HG03108 (cell line): ENCODE results near the gene EAPP.
"Not testable (repeated sequence)": the region's sequence is repeated elsewhere in the genome, so short reads cannot be mapped to it uniquely, and the experiment has no call there.

Source experiments
- ATAC-seq: cut with Tn5 transposase; IDR thresholded peaks from one replicate; pipeline ENCODE4 v1.9.1; 2021; ENCODE audit warnings: moderate library complexity; ENCODE audit not compliant: unreplicated experiment

EAPP gene

DNA sequence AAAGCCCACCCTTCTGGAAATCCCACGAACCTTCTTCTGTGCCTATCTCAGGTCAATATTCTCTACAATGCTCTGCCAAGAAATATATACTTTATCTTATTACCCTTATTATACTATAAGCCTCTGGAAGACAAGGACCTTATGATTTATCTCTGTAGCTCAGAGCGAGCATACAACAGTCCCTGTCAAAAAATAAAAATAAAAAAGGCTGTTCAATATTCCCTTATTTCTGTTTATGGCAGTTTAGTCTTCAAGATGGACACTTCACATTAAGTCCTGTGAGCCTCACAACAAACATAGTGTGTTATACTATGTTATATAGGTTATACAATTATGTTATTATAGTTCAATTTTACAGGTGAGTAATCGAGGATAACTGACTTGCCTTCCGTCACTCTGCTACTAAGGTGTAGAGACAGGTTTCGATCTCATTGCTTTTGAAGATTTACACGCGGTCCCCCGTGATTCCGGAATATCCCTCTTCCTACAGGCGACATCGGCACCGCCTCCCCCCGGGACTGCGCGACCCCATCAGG lies 562 bp downstream of the EAPP start:
- ATAC-seq = no peak

- not testable (repeated sequence) for ATAC-seq
Observed at GRCh38 chr14:34538096-34538495, 1.4 kb downstream of the EAPP start.

GRCh38 chr14:34537677-34538009 lies 1.9 kb downstream of the EAPP start:
- no peak for ATAC-seq

- ATAC-seq = no peak
Observed at GRCh38 chr14:34536951-34537676, 2.4 kb downstream of the EAPP start.

GRCh38 chr14:34527591-34527990 lies 11.9 kb downstream of the EAPP start:
- no peak for ATAC-seq

DNA sequence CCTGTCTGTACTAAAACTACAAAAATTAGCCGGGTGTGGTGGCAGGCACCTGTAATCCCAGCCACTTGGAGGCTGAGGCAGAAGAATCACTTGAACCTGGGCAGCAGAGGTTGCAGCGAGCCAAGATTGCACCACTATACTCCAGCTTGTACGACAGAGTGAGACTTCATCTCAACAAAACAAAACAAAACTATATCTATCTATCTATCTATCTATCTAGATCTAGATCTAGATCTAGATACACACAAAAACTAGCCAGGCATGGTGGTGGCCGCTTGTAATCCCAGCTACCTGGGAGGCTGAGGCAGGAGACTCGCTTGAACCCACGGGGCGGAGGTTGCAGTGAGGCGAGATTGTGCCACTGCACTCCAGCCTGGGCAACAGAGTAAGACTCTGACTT lies 15.3 kb downstream of the EAPP start:
- ATAC-seq = not testable (repeated sequence)

DNA sequence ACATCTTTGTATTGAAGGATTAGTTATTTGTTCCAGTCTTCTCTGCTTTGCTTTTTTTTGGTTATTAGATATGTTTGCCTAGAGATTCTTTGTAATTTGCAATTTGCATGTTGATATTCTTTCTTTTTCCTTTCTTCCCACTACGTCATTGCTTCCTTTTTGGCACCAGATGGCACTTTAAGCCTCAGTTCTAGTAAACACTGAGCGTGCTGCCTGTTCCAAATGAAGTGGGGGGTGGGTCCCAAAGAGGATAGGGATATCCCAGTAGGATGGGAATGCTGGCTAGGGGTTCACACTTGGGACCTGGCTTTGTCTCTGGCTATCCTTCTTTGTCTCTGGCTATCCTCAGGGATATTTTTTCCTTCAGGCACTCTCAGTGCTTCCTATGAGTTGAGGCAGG lies 17.0 kb downstream of the EAPP start:
- no peak for ATAC-seq

DNA sequence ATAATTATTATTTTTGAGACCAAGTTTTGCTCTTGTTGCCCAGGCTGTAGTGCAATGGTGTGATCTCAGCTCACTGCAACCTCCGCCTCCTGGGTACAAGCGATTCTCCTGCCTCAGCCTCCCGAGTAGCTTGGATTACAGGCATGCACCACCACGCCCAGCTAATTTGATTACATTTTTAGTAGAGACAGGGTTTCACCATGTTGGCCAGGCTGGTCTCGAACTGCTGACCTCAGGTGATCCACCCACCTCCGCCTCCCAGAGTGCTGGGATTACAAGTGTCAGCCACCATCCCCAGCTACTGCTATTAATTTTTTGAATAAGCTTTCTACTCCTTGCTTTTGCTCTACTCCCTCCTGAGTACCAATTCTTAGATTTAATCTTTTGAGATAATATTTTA lies 18.4 kb downstream of the EAPP start:
- ATAC-seq = not testable (repeated sequence)

DNA sequence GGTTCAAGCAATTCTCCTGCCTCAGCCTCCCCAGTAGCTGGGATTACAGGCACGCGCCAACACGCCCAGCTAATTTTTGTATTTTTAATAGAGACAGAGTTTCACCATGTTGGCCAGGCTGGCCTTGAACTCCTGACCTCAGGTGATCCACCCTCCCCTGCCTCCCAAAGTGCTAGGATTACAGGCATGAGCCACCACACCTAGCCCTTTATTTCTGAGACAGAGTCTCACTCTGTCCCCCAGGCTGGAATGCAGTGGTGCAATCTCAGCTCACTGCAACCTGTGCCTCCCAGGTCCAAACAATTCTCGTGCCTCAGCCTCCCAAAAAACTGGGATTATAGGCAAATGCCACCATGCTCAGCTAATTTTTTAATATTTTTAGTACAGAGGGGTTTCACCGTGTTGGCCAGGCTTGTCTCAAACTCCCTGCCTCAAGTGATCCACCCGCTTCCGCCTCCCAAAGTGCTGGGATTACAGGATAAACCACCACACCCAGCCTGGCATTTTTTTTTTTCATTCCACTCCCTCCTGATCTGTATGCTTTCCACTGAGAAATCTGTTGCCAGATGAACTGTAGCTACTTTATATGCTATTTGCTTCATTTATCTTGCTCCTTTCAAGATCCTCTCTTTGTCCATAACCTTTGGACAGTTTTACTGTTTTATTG lies 19.1 kb downstream of the EAPP start:
- not testable (repeated sequence) for ATAC-seq

GRCh38 chr14:34507884-34508283 lies 31.6 kb downstream of the EAPP start:
- ATAC-seq = no peak

GRCh38 chr14:34507459-34507858 lies 32.0 kb downstream of the EAPP start:
- ATAC-seq = no peak

- ATAC-seq = not testable (repeated sequence)
Observed at GRCh38 chr14:34505124-34505491, 34.4 kb downstream of the EAPP start.

- not testable (repeated sequence) for ATAC-seq
Observed at GRCh38 chr14:34504027-34504426, 35.5 kb downstream of the EAPP start.

DNA sequence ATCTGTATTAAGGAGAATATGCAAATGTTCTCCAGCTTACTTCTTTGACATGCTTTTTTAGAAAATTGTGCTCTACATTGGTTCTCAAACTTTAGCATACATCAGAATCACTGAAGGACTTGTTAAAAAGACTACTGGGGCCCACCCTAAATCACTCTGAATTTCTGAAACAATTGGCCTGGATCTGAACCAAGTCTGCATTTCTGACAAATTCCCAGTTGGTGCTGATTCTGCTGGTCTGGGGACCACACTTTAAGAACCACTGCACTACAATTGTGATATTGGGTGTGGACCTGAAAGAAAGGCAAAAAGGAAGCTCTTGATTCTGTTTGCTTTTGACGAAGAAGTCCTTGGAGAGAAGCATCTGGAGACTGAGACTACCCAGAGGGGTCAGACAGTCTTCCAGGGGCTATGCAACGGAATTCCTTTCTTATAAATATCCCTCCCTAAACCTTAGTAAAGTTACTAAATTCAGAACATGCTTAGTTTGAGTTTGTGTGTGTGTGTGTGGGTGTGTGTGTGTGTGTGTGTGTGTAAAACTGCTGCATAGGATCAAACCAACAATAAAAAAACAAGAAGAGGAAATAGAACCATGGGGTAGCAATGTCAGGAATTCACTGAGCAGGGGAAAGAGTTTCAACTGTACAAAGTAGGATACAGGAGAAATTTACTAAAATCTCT lies 36.8 kb downstream of the EAPP start:
- no peak for ATAC-seq

- ATAC-seq = no peak
Observed at GRCh38 chr14:34502001-34502400, 37.5 kb downstream of the EAPP start.

DNA sequence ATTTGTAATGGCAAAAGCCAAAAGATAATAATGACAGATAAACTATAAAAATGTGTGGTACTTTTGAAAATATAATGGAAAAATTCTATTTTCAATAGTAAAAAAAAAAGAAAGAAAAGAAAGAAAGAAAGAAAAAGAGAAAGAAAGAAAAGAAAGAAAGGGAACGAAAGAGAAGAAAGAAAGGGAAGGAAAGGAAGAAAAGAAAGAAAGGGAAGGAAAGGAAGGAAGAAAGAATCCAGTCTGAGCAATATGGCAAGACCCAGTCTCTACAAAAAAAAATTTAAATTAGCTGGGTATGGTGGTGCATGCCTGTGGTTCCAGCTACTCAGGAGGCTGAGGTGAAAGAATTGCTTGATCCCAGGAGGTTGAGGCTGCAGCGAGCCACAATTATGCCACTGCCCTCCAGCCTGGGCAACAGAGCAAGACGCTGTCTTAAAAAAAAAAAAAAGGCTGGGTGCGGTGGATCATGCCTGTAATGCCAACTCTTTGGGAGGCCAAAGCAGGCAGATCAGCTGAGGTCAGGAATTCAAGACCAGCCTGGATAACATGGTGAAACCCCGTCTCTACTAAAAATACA lies 38.4 kb downstream of the EAPP start:
- no peak for ATAC-seq

DNA sequence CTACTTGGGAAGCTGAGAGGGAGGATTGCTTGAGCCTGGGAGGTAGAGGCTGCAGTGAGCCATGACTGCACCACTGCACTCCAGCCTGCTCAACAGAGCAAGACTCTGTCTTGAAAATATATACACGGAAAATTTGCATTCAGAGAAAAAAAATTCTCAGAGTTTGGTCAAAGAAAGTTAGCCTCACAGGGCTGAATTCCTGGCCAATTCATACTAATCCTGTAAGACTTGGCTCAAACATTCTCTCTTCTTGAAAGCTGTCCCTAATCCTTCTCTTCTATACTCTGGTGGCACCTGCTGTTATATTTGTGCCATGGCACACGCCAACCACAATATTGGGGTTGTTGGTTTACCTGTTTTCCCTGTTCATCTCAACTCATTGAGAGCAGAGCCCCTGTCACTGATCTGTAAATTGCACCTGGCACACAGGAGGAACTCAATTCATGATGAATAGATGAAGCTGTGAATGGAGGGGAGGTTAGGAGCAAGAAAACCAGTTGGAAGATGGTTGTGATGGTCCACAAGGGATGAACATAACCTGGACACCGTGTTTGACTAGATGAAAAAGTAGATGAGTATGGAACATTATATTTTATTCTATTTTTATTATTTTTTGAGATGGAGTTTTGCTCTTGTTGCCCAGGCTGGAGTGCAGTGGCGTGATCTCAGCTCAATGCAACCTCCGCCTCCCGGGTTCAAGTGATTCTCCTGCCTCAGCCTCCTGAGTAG lies 40.7 kb downstream of the EAPP start:
- no peak for ATAC-seq

DNA sequence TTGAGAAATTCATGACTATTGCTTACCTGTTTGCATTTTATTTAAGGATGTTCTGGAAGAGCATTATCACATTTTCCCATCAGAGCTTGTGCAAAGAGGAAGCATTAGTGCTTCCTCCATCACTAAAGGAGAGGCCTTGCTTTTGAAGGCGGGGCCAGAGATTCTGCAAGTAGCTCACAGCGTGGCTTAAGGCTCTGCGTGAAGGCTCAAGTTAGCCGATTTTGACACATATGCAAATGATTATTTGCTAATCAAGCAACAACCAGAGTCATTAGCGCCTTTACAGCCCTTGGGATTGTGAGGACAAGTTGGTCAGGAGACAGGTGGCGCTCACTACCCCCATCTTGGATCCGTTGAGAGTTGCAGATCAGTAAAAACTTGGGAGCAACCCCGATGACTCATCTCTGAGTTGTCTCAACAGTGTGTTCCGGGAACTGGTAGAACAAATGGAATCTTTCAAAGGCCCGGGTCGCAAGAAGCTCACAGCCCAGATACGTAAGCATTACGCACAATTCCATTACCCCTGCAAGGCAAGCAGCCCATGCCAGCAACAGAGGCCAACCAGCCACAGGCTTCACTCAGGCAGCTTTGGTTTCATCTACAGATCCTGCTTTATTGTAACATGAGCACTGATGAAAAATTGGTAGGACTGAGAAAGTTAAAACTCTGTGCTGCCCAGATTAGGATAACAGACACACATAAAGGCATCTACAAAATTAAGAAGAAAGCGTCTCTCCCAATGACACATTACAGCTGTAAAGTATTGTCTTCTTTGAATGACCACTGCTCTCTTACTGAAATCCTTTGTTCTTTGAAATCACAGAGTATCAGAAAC lies 42.6 kb downstream of the EAPP start:
- no peak for ATAC-seq

DNA sequence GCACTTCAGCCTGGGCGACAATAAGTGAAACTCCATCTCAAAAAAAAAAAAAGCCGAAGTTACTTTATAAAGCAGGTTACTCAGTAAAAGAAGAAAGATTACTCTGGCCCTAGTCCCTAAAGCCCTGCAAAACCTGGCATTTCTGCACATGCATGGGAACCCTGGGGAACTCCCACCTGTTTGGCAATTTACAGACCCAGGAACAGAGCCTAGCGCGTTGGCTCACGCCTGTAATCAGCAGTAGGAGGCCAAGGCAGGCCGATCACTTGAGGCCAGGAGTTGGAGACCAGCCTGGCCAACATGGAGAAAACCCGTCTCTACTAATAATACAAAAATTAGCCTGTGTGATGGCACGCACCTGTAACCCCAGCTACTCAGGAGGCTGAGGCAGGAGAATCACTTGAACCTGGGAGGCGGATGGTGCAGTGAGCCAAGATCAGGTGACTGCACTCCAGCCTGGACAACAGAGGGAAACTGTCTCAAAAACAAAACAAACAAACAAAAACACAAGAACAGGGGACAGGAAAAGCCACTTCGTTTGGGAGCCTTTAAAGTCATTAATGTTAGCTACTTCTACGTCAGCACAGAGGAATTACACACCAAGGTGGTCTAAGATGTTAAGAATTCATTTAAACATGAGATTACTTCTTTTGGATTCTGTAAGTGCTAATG lies 43.4 kb downstream of the EAPP start:
- no peak for ATAC-seq

- ATAC-seq = no peak
Observed at GRCh38 chr14:34489324-34489723, 50.2 kb downstream of the EAPP start.
